GM18909 (cell line): ENCODE data around the gene MAD2L1BP.
A peak's percentile ranks its signal among the peaks of the same experiment; 100 is the strongest.

ENCODE experiments used
- ATAC-seq: cut with Tn5 transposase; IDR thresholded peaks from one replicate; pipeline ENCODE4 v1.9.1; 2021; ENCODE audit warnings: mild to moderate bottlenecking; ENCODE audit not compliant: unreplicated experiment, poor library complexity

MAD2L1BP gene

DNA sequence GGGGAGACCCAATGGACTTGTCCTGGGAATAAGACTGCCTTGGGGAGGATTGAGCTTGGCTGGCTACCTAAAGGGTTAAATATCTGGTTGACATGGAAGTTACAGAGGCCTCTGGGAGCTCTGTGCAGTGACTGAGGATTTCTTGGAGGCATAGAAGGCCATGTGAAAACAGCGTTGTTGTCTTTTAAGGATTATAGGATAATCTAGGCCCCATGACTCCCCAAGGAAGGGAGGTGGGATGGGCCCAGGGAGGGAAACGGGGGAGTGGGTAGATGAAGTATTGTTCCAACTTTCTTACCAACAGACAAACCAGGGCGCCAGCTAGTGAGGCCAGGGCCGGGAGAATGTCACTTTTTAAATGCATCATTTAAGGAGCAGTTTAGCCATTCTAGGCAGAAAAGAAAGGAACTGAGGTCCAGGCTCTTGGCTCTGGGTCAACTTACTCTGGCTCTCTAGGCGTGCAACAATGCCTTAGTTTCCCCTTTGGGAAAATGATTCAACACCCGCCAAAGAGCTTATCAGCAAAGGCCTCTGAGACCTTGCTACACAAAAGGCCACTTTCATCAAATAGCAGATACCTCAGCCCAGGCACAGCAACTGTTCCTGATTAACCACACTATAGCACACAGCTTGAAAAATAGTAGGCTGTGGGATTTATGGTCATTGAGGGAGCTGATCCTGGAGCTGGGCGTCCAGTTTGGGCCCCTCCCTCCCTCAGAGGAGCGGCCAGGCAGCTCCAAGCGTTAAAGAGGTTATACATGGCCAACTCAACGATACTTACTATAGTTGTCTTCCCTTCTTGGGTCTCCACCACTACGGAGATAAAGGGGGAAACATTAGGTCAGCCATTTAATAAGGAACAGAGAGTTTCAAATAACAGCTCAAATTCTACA lies 44.9 kb downstream of the MAD2L1BP start:
- no peak for ATAC-seq

GRCh38 chr6:43681303-43681702 lies 45.7 kb downstream of the MAD2L1BP start:
- ATAC-seq: no peak

GRCh38 chr6:43682724-43683429 lies 47.2 kb downstream of the MAD2L1BP start:
- ATAC-seq: no peak

- ATAC-seq: peak; percentile 65
Measured at GRCh38 chr6:43683708-43684455, 48.2 kb downstream of the MAD2L1BP start.

GRCh38 chr6:43687079-43687436 lies 51.4 kb downstream of the MAD2L1BP start:
- no peak for ATAC-seq

GRCh38 chr6:43687437-43688347 lies 52.1 kb downstream of the MAD2L1BP start, which contains the start of gene MRPS18A:
TSS of gene MRPS18A (minus strand) at chr6:43687791. CDS start at chr6:43687779, 12 bp downstream.
- peak; percentile 94 for ATAC-seq

DNA sequence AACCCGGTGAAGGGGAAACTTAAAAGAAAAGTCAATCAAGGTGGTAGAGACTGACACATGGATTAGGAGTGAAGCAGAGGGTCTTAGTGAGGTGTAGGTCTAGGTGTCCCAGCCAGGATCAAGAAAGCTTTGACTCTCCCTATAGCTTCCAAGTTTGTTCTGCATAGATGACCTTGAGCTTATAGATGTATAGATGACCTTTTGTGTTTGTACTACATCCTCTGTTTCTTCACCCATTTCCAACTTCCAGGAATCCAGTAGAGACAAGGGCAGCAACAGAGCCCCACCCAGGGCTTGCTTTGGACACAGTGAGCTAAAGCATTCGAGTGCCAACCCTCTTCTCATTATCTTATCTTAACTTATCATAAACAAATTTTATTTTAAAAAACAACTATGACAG lies 53.8 kb downstream of the MAD2L1BP start:
- ATAC-seq: no peak
